Measurements from ENCODE around the gene BLOC1S6. TPM values are rescaled to one million over a fixed set of nuclear protein-coding genes. Genes with fewer than 3 reads are reported as not detected.
A peak's percentile ranks its signal among the peaks of the same experiment; 100 is the strongest.

BLOC1S6 gene
- total RNA-seq, 2 donors from 2014 or later: 37.7 to 46.6 TPM

- Histone ChIP-seq H3K27me3 (no peaks in the 10 kb centered on the region), H3K36me3 (no peaks in the 10 kb centered on the region), H3K9me3 (no peaks in the 10 kb centered on the region), H3K4me3 (no peak overlapping the region), H3K27ac (no peak overlapping the region), H3K4me1 (peaks cover 0 to 36% of the 10 kb centered on the region in 2 donors)
- DNase-seq (ENCODE audit: low spot score): no peak
- no peak for TF ChIP-seq CTCF (IDR thresholded peaks at IDR 0.05)
Measured at GRCh38 chr15:45585069-45585791, 1.9 kb upstream of the BLOC1S6 start.

DNA sequence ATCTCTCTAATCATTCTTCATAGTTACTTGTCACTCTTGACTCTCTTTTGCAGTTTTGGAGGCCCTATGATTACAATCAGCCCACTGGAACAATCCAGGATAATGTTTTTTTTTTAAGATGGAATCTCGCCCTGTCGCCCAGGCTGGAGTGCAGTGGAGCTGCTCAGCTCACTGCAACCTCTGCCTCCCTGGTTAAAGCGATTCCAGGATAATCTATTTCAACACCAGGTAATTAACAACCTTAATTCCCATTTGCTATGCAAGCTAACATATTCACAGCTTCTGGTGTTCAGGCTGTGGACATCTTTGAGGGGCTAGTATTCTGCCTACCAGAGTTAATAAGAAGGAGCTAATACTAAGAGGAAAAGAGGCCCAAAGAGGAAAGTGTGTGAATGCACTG, 1.1 kb upstream of the BLOC1S6 start:
- H3K27me3 ChIP-seq: no peaks in the 10 kb centered on the region
- peak overlapping the region; percentile 91 to 96 for H3K4me3 ChIP-seq
- no peak for TF ChIP-seq CTCF (IDR thresholded peaks at IDR 0.05)
- H3K36me3 ChIP-seq: no peaks in the 10 kb centered on the region
- no peak for DNase-seq (ENCODE audit: low spot score)
- H3K27ac ChIP-seq: peak overlapping the region; percentile 99 to 100
- peaks cover 0 to 44% of the 10 kb centered on the region in 2 donors for H3K4me1 ChIP-seq
- no peaks in the 10 kb centered on the region for H3K9me3 ChIP-seq

- no peak for DNase-seq (ENCODE audit: low spot score)
- H3K4me3 ChIP-seq: peak overlapping the region; percentile 91 to 96
- H3K27me3 ChIP-seq: no peaks in the 10 kb centered on the region
- no peaks in the 10 kb centered on the region for H3K36me3 ChIP-seq
- H3K4me1 ChIP-seq: peaks cover 0 to 44% of the 10 kb centered on the region in 2 donors
- H3K9me3 ChIP-seq: no peaks in the 10 kb centered on the region
- no peak for TF ChIP-seq CTCF (IDR thresholded peaks at IDR 0.05)
- peak overlapping the region; percentile 99 to 100 for H3K27ac ChIP-seq
Measured at GRCh38 chr15:45586601-45587094, 531 bp upstream of the BLOC1S6 start.

- TF ChIP-seq CTCF (IDR thresholded peaks at IDR 0.05): no peak
- DNase-seq (ENCODE audit: low spot score): no peak
- H3K9me3 ChIP-seq: no peaks in the 10 kb centered on the region
- H3K36me3 ChIP-seq: no peaks in the 10 kb centered on the region
- H3K4me1 ChIP-seq: peaks cover 0 to 44% of the 10 kb centered on the region in 2 donors
- H3K27me3 ChIP-seq: no peaks in the 10 kb centered on the region
- peak overlapping the region; percentile 91 to 96 for H3K4me3 ChIP-seq
- peak overlapping the region; percentile 99 to 100 for H3K27ac ChIP-seq
Measured at GRCh38 chr15:45587863-45588170, 638 bp downstream of the BLOC1S6 start.

DNA sequence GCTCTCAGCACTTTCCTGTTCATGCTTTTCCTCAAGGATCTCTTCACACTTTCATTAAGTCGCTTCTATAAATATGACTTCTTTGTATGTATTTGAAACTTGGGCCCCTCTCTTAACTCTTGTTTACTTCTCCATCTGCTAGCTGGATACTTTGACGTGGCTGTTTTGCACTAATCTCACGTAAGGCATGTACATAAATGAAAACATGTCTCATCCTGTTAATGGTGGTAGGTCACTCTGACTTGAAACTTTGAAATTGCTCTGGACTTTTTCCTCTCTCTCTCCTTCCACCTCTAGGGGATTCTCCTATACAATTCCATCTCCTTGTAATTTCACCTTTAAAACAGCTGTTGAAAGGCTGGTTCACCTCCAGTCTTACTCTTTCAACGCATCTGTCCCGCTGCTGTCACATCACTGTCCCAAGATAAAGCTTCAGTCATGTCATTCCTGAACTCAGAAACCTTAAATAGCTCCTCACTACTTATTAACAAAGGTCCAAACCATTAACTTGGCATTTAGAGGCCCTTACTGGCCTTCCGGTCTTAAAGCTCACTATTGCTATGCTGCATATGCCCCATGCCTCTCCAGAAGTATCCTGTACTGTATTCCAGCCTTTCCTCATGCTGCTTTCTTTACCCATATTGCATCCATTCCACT, 1.2 kb downstream of the BLOC1S6 start:
- Histone ChIP-seq H3K27ac (peak overlapping the region; percentile 99 to 100), H3K4me3 (peak overlapping the region; percentile 91 to 96), H3K4me1 (peaks cover 0 to 44% of the 10 kb centered on the region in 2 donors), H3K27me3 (no peaks in the 10 kb centered on the region), H3K9me3 (no peaks in the 10 kb centered on the region), H3K36me3 (no peaks in the 10 kb centered on the region)
- no peak for DNase-seq (ENCODE audit: low spot score)
- no peak for TF ChIP-seq CTCF (IDR thresholded peaks at IDR 0.05)
